HG03108 (cell line): ENCODE data around the gene BATF.

Experiments
- ATAC-seq: cut with Tn5 transposase; IDR thresholded peaks from one replicate; pipeline ENCODE4 v1.9.1; 2021; ENCODE audit warnings: moderate library complexity; ENCODE audit not compliant: unreplicated experiment

BATF gene

GRCh38 chr14:75499084-75499875 is 23.0 kb upstream of the BATF start:
- ATAC-seq: peak; percentile 70

GRCh38 chr14:75501080-75501479 is 21.2 kb upstream of the BATF start:
- no peak for ATAC-seq

GRCh38 chr14:75504411-75504810 is 17.9 kb upstream of the BATF start:
- no peak for ATAC-seq

GRCh38 chr14:75506930-75507329 is 15.3 kb upstream of the BATF start:
- no peak for ATAC-seq

GRCh38 chr14:75510547-75510946 is 11.7 kb upstream of the BATF start:
- ATAC-seq: no peak

GRCh38 chr14:75511201-75511600 is 11.1 kb upstream of the BATF start:
- ATAC-seq: no peak

GRCh38 chr14:75513911-75514672 is 8.2 kb upstream of the BATF start:
- ATAC-seq: peak; percentile 37

GRCh38 chr14:75514673-75515628 is 7.3 kb upstream of the BATF start:
- ATAC-seq: peak; percentile 47

GRCh38 chr14:75515629-75515996 is 6.7 kb upstream of the BATF start:
- ATAC-seq: peak; percentile 30

- no peak for ATAC-seq
Measured at GRCh38 chr14:75518625-75519024, 3.6 kb upstream of the BATF start.

- no peak for ATAC-seq
Measured at GRCh38 chr14:75519394-75519793, 2.9 kb upstream of the BATF start.

- ATAC-seq: no peak
Measured at GRCh38 chr14:75519826-75520728, 2.2 kb upstream of the BATF start.

GRCh38 chr14:75520852-75521251 is 1.4 kb upstream of the BATF start:
- ATAC-seq: no peak

- no peak for ATAC-seq
Measured at GRCh38 chr14:75521415-75522199, 662 bp upstream of the BATF start.

GRCh38 chr14:75522983-75523318 is 682 bp downstream of the BATF start:
- ATAC-seq: no peak

- no peak for ATAC-seq
Measured at GRCh38 chr14:75523771-75524171, 1.5 kb downstream of the BATF start.

- no peak for ATAC-seq
Measured at GRCh38 chr14:75525969-75526368, 3.7 kb downstream of the BATF start.

GRCh38 chr14:75527449-75528163 is 5.3 kb downstream of the BATF start:
- ATAC-seq: no peak

GRCh38 chr14:75531256-75531655 is 9.0 kb downstream of the BATF start:
- no peak for ATAC-seq
